Activated CD4-positive, alpha-beta T cell treated with anti-CD3 and anti-CD28 coated beads for 36 hours (primary cell): Measurements from ENCODE around the gene KIF11. TPM values are rescaled to one million over a fixed set of nuclear protein-coding genes. Genes with fewer than 3 reads are reported as not detected.
"Not testable (repeated sequence)": the region's sequence is repeated elsewhere in the genome, so short reads cannot be mapped to it uniquely, and the experiment has no call there.

ENCODE experiments used
- ATAC-seq: fragments of 200-7000 bp; cut with Tn5 transposase; one replicate; pipeline ENCODE4 v1.10.0; 2021; ENCODE audit warnings: mild to moderate bottlenecking, moderate library complexity
- CTCF ChIA-PET: fragments of 350-600 bp; sonication (Branson Sonifier 250); formaldehyde crosslinking; loops from one replicate; lab custom pipeline; 2021; ENCODE audit warnings: antibody characterized with exemption; lab: Charles Lee
- POLR2A ChIA-PET: fragments of 350-600 bp; sonication (Branson Sonifier 250); formaldehyde crosslinking; loops from one replicate; lab custom pipeline; 2021; ENCODE audit warnings: antibody characterized with exemption, inconsistent platforms; lab: Charles Lee
- DNase-seq: peaks from one replicate; pipeline ENCODE4 v3.0.0-alpha.2; 2020
- H3K27ac Mint-ChIP-seq: one replicate; pipeline ENCODE4 v1.8.0; 2021; ENCODE audit warnings: mixed read lengths
- H3K27me3 Mint-ChIP-seq: one replicate; pipeline ENCODE4 v1.8.0; 2021; ENCODE audit warnings: mixed read lengths
- H3K36me3 Mint-ChIP-seq: one replicate; pipeline ENCODE4 v1.8.0; 2021; ENCODE audit warnings: low read depth, mixed read lengths
- H3K4me1 Mint-ChIP-seq: one replicate; pipeline ENCODE4 v1.8.0; 2021; ENCODE audit warnings: mixed read lengths
- H3K4me3 Mint-ChIP-seq: one replicate; pipeline ENCODE4 v1.8.0; 2021; ENCODE audit warnings: mild to moderate bottlenecking, moderate library complexity, mixed read lengths
- H3K9me3 Mint-ChIP-seq: one replicate; pipeline ENCODE4 v1.8.0; 2021; ENCODE audit warnings: low read depth, mixed read lengths
- intact Hi-C, 2 experiments: fragments of 100-400 bp; cut with DNase I in 1 of 2; cut with micrococcal nuclease in 1 of 2; formaldehyde crosslinking; loops; one replicate each; pipeline versions ENCODE4 v1.14.2 to v1.15.1; 2022 to 2024; cut with DNase I, micrococcal nuclease
- total RNA-seq, 2 experiments: library from RNA; stranded (reverse); gene quantifications; one replicate each; pipeline ENCODE4 v1.2.3, GENCODE V29; 2021

Gene KIF11
- total RNA-seq, 2 experiments from 2014 or later: 59.1 to 59.3 TPM

DNA sequence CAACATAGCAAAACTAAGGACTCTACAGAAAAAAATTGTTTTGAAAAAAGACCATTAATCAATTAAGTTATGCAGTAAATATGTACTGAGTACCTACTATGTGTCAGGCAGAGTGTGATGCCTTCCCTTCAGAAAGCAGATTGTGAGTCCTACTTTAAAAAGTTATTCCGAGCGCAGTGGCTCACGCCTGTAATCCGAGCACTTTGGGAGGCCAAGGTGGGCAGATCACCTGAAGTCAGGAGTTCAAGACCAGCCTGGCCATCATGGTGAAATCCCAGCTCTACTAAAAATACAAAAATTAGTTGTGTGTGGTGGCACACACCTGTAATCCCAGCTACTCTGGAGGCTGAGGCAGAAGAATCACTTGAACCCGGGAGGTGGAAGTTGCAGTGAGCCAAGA lies 23.3 kb upstream of the KIF11 start:
- ATAC-seq, H3K27ac Mint-ChIP-seq, DNase-seq, H3K9me3 Mint-ChIP-seq, H3K4me3 Mint-ChIP-seq, H3K27me3 Mint-ChIP-seq, CTCF ChIA-PET: not testable (repeated sequence)
- peaks cover 21% of the 10 kb centered on the region for H3K36me3 Mint-ChIP-seq
- intact Hi-C loops: loop anchor here (5.0 to 10.0 kb wide), 2 partner anchors 482 to 485 kb away; no protein-coding TSS in a partner anchor
- POLR2A ChIA-PET: interaction anchor here (0.6 kb wide), 1 partner anchor 377 kb away, joined by 11 read pairs; no protein-coding TSS in a partner anchor
- peaks cover 49% of the 10 kb centered on the region for H3K4me1 Mint-ChIP-seq

DNA sequence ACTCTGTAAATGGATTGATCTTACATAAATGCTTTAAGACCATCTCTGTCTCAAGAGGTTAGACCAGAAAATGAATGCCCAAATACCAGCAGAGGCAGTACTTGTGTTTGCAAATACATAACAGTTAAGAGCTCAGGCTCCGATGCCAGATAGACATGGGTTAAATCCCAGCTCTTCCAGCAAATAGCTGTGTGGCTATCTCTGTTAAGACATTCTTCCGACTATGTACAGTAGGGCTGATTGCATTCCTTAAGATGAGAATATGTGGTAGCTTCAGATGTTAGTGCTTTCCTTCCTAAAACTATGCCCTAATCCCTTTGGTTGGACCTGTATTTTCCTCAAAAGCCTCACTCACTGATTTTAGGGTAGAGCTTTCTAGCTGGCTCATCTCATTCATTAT lies 21.3 kb upstream of the KIF11 start:
- intact Hi-C loops: loop anchor here (5.0 to 10.0 kb wide), 2 partner anchors 484 to 487 kb away; no protein-coding TSS in a partner anchor
- ChIA-PET CTCF (interaction anchor here (0.6 to 2.2 kb wide), 7 partner anchors 19 to 313 kb away, joined by 3 to 17 read pairs (median 4); no protein-coding TSS in a partner anchor), POLR2A (interaction anchor here (0.5 to 1.5 kb wide), 4 partner anchors 19 to 55 kb away, joined by 3 to 5 read pairs (median 4); no protein-coding TSS in a partner anchor)
- DNase-seq (no peak), ATAC-seq (no peak)
- no peaks in the 10 kb centered on the region for H3K27me3 Mint-ChIP-seq
- peak overlapping the region; percentile 77 for H3K4me3 Mint-ChIP-seq
- peaks cover 53% of the 10 kb centered on the region for H3K4me1 Mint-ChIP-seq
- H3K27ac Mint-ChIP-seq: no peak overlapping the region
- no peaks in the 10 kb centered on the region for H3K9me3 Mint-ChIP-seq
- H3K36me3 Mint-ChIP-seq: peaks cover 10% of the 10 kb centered on the region

DNA sequence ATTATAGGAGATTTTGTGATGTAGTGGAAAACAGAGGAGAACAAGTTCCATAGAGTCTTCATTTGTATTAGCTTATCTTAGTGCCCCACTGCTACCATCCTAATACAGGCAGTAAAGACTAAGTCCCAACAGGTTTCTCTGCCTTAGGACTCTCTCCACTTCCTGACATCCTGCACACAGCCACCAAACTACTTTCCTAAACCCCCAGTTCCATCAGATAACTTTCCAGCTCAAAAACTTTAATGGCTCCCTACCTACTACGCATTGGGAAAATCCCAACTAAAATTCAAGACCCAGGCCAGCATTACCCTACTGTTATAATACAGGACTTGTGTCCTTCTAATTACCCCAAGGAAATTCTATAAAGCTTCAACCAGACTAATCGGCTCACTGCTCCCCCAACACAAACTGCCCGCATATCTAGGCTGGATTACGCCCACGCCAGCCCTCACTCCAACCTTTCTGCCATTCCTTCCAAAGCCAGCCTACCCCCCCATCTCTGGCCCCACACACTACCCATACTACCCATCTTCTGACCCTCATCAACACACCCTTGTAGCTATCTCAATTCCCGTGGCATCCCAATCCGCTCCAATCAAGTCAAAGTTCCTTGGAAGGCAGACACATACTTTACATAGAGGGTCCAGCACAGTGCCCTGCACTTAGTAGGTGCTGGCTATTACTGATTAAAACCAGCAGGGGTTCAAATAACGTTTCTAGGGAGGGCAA lies 20.4 kb upstream of the KIF11 start:
- intact Hi-C loops: loop anchor here (5.0 to 10.0 kb wide), 2 partner anchors 485 to 488 kb away; no protein-coding TSS in a partner anchor
- ATAC-seq: no peak
- no peak for DNase-seq
- Mint-ChIP-seq H3K9me3 (no peaks in the 10 kb centered on the region), H3K4me1 (peaks cover 47% of the 10 kb centered on the region), H3K36me3 (peaks cover 8% of the 10 kb centered on the region), H3K4me3 (peak overlapping the region; percentile 77), H3K27me3 (no peaks in the 10 kb centered on the region), H3K27ac (peak overlapping the region; percentile 55)
- POLR2A ChIA-PET: interaction anchor here (1.1 kb wide), 1 partner anchor 56 kb away, joined by 4 read pairs; no protein-coding TSS in a partner anchor
- CTCF ChIA-PET: interaction anchor here (0.6 to 2.2 kb wide), 11 partner anchors 9 to 334 kb away, joined by 3 to 17 read pairs (median 4); no protein-coding TSS in a partner anchor

DNA sequence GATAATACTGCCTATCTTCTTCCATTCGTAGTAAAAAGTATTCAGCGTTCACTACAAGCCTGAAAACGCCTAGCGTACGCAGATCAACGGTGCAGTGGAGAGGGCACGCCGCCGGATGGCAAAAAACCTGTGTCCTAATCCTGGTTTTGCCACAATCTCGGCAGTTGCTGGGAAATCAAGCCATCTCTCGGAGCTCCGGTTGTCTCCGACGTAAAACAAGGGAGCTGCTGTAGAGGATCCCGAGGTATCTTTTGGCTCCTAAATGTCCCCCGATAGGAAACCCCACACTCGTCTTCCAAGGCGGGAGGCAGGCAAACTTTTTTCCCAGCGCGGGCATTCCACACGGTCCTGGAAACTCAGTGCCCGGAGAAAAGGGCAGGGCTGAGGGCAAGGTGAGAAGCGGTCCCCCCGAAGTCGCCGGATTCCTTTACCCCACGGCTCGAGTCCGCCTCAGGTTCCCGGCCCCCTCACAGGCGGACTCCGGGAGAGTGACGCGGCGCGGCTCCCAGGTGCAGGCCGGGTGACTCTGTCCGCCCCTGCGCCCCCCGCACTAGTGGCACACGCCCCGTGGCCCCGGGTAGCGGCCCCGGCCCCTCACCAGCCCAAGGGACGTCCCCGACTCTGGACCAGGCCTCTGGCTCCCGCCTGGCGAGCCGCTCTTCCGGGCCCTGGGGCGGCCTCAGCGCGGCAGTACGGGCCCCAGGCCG lies 19.7 kb upstream of the KIF11 start:
- no peaks in the 10 kb centered on the region for H3K27me3 Mint-ChIP-seq
- peaks cover 8% of the 10 kb centered on the region for H3K36me3 Mint-ChIP-seq
- DNase-seq (peak; percentile 70), ATAC-seq (peak; percentile 28)
- H3K9me3 Mint-ChIP-seq: no peaks in the 10 kb centered on the region
- H3K4me3 Mint-ChIP-seq: peak overlapping the region; percentile 77
- ChIA-PET POLR2A (interaction anchor here (0.6 to 1.4 kb wide), 4 partner anchors 17 to 282 kb away, joined by 3 to 11 read pairs (median 4); partner anchors contain the start of genes CPEB3 and MARCHF5), CTCF (interaction anchor here (0.6 to 3.9 kb wide), 21 partner anchors 8 to 334 kb away, joined by 3 to 38 read pairs (median 4); no protein-coding TSS in a partner anchor)
- H3K4me1 Mint-ChIP-seq: peaks cover 40% of the 10 kb centered on the region
- intact Hi-C loops: loop anchor here (5.0 to 10.0 kb wide), 2 partner anchors 486 to 488 kb away; no protein-coding TSS in a partner anchor
- peak overlapping the region; percentile 55 for H3K27ac Mint-ChIP-seq

DNA sequence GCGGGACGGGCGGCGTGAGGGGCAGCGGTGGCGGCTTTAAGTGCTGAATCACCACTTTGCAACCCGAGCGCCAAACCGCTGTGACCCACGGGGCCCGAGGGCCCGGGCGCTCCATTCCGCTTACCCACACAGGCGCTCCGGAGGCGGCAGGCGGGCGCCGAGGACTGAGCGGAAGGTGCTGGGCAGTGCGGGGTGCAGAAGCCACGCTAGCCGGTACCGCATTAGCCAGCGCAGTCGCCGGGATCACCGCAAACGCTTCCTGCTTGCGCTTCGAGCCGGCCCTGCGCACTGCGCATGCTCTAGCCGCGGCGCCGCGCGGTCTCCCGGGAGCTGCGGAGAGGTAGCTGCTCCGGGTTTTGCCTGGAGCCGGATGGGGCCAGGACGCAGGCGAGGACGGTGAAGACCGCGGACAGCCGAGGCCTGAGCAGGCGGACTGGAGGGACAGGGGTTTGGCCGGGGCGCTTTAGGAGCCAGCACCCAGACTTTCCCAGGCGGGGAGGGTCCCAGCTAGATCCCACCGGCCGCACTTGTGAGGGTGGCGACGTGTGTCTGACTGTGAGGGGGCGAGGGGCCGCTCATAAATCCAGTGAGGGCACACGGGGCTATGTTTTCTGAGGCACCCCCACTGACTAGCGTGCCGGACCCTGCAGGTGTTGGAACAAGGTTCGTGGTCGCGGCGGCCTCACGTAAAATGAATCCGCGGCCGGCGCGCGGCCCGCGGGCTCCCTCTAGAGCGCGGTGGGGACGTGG lies 19.0 kb upstream of the KIF11 start, which contains the start of gene IDE:
Gene IDE (minus strand): TSS at position 296 of the 750 bp plus-strand sequence. CDS start 74 bp downstream, at position 222.
- CTCF ChIA-PET: interaction anchor here (0.6 to 3.9 kb wide), 24 partner anchors 8 to 486 kb away, joined by 3 to 38 read pairs (median 4); no protein-coding TSS in a partner anchor
- POLR2A ChIA-PET: interaction anchor here (0.6 to 1.4 kb wide), 5 partner anchors 17 to 283 kb away, joined by 3 to 11 read pairs (median 4); partner anchors contain the start of genes CPEB3 and MARCHF5
- no peaks in the 10 kb centered on the region for H3K27me3 Mint-ChIP-seq
- H3K4me3 Mint-ChIP-seq: peak within 1 kb of the TSS; percentile 77
- H3K36me3 Mint-ChIP-seq: peaks cover 8% of the 10 kb centered on the region
- peaks cover 38% of the 10 kb centered on the region for H3K4me1 Mint-ChIP-seq
- DNase-seq: peak; percentile 90
- intact Hi-C loops: loop anchor here (1.0 to 10.0 kb wide), 5 partner anchors 17 to 489 kb away; partner anchors contain the start of genes CPEB3 (in 1 of the 2) and MARCHF5 (in 1 of the 2)
- H3K9me3 Mint-ChIP-seq: no peaks in the 10 kb centered on the region
- H3K27ac Mint-ChIP-seq: peak within 1 kb of the TSS; percentile 88
- ATAC-seq: peak; percentile 85

DNA sequence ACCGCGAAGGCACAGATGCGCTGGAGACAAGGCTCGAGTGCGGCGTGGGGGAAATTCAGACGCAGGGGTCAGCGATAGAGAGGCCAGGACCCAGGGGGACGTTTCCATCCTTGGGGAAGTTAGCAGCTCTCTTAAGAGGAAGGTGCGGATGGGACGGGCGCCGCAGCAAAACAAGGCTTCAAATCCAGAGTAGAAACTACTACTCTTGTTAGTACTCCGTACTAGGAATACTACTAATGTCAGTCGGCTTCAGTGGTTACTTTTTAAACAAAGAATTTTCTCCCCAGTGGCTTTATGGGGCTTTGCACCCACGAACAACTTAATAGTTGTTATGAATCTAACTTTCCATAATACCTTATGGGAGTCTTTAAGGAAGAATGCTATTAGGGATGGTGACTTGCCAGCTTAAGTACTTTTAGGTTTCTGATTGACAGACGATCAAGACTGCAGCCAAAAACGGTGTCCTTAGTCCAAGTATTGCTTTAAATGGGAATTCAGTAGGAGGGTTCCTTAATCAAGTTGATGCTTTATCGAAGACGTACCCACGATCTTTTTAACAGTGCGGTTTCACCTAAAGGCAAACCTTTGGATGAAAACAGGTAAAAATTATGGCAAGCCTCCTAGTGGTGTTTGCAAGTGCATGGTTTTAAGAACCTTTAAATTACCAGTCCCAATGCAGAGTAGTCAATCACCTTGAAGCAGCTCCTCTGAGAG lies 18.2 kb upstream of the KIF11 start:
- Mint-ChIP-seq H3K27ac (peak overlapping the region; percentile 88), H3K36me3 (peaks cover 4% of the 10 kb centered on the region), H3K9me3 (no peaks in the 10 kb centered on the region), H3K4me1 (peaks cover 33% of the 10 kb centered on the region), H3K27me3 (no peaks in the 10 kb centered on the region), H3K4me3 (peak overlapping the region; percentile 77)
- CTCF ChIA-PET: interaction anchor here (0.5 to 3.9 kb wide), 21 partner anchors 8 to 650 kb away, joined by 3 to 38 read pairs (median 4); no protein-coding TSS in a partner anchor
- DNase-seq: no peak
- intact Hi-C loops: loop anchor here (1.0 to 10.0 kb wide), 5 partner anchors 17 to 490 kb away; partner anchors contain the start of genes CPEB3 (in 1 of the 2) and MARCHF5 (in 1 of the 2)
- ATAC-seq: peak; percentile 31
- POLR2A ChIA-PET: interaction anchor here (0.6 to 1.4 kb wide), 4 partner anchors 16 to 283 kb away, joined by 3 to 11 read pairs (median 4); partner anchors contain the start of genes CPEB3 and MARCHF5

DNA sequence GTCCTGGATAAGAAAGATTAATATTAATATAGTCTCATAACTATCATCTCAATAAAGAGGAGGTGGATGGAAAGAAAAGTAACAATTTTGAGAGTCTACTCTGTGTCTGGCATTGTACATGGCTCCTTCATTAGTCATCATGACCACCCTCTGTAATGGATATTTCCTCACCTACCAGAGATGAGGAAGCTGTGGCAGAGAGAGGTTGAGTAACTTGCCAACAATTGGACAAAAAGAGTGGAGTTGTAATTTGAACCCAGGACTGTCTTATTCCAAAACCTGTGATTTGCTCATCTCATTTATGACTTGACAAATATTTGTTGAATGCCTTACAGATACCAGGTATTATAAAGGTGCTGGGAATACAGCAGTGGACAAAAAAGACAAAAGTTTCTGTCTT lies 17.0 kb upstream of the KIF11 start:
- intact Hi-C loops: loop anchor here in 1 of 2 experiments (10.0 kb wide), 1 partner anchor 491 kb away; no protein-coding TSS in a partner anchor
- H3K4me1 Mint-ChIP-seq: peaks cover 30% of the 10 kb centered on the region
- no peak for DNase-seq
- H3K9me3 Mint-ChIP-seq: no peaks in the 10 kb centered on the region
- POLR2A ChIA-PET: interaction anchor here (0.6 to 1.8 kb wide), 2 partner anchors 15 to 773 kb away, joined by 4 to 7 read pairs; no protein-coding TSS in a partner anchor
- H3K4me3 Mint-ChIP-seq: no peak overlapping the region
- no peaks in the 10 kb centered on the region for H3K27me3 Mint-ChIP-seq
- peaks cover 2% of the 10 kb centered on the region for H3K36me3 Mint-ChIP-seq
- CTCF ChIA-PET: interaction anchor here (0.6 to 3.9 kb wide), 9 partner anchors 12 to 593 kb away, joined by 3 to 38 read pairs (median 4); no protein-coding TSS in a partner anchor
- ATAC-seq: no peak
- no peak overlapping the region for H3K27ac Mint-ChIP-seq

DNA sequence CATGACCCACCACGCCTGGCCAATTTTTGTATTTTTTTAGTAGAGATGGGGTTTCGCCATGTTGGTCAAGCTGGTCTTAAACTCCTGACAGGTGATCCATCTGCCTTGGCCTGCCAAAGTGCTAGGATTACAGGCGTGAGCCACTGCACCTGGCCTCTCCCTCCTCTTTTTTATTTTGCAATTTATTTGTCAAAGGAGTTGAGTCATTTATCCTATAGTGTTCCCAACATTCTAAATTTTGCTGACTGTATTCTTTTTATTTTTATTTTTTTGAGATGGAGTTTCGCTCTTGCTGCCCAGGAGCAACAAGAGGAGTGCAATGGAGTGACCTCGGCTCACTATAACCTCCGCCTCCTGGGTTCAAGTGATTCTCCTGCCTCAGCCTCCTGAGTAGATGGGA lies 10.6 kb upstream of the KIF11 start:
- DNase-seq, ATAC-seq, H3K4me3 Mint-ChIP-seq, H3K9me3 Mint-ChIP-seq, H3K27ac Mint-ChIP-seq, H3K27me3 Mint-ChIP-seq, POLR2A ChIA-PET, H3K36me3 Mint-ChIP-seq, intact Hi-C loops, H3K4me1 Mint-ChIP-seq: not testable (repeated sequence)
- CTCF ChIA-PET: interaction anchor here (2.2 kb wide), 1 partner anchor 8 kb away, joined by 6 read pairs; no protein-coding TSS in a partner anchor
